Astrocyte (in vitro differentiated cells and primary cell): ENCODE measurements around the gene TBC1D9B. TPM values are rescaled to one million over a fixed set of nuclear protein-coding genes. Genes with fewer than 3 reads are reported as not detected.

Experiments used
- DNase-seq: peaks from one replicate; pipeline ENCODE4 v3.0.0-alpha.2; 2010; ENCODE audit warnings: low read depth
- FAIRE-seq: peaks from 2 replicates; lab custom pipeline; 2011; peaks lifted over from hg19 to GRCh38; lab: Jason Lieb, UNC
- H2AFZ ChIP-seq: 2 replicates; pipeline ENCODE4 v1.6.0; 2012; ENCODE audit warnings: low read depth, low read length, inconsistent platforms
- H3K27ac ChIP-seq: 2 replicates; pipeline ENCODE4 v1.5.1; 2011; ENCODE audit warnings: low read depth, low read length, inconsistent platforms
- H3K27me3 ChIP-seq: 2 replicates; pipeline ENCODE4 v1.6.0; 2011; ENCODE audit warnings: low read length, inconsistent platforms; ENCODE audit not compliant: insufficient read depth
- H3K36me3 ChIP-seq: 2 replicates; pipeline ENCODE4 v1.5.1; 2011; ENCODE audit warnings: low read length, inconsistent platforms; ENCODE audit not compliant: insufficient read depth
- H3K4me1 ChIP-seq: 2 replicates; pipeline ENCODE4 v1.5.1; 2011; ENCODE audit warnings: low read length, inconsistent platforms; ENCODE audit not compliant: insufficient read depth
- H3K4me2 ChIP-seq: 2 replicates; pipeline ENCODE4 v1.6.0; 2012; ENCODE audit warnings: low read length, inconsistent platforms
- H3K4me3 ChIP-seq: 2 replicates; pipeline ENCODE4 v1.5.1; 2011; ENCODE audit warnings: low read depth, mild to moderate bottlenecking, low read length, inconsistent platforms; ENCODE audit not compliant: insufficient read depth
- H3K79me2 ChIP-seq: 2 replicates; pipeline ENCODE4 v1.6.0; 2012; ENCODE audit warnings: mild to moderate bottlenecking, low read length, inconsistent platforms; ENCODE audit not compliant: insufficient read depth
- H3K9ac ChIP-seq: 2 replicates; pipeline ENCODE4 v1.6.0; 2012; ENCODE audit warnings: mild to moderate bottlenecking, low read length, inconsistent platforms
- H3K9me3 ChIP-seq: 2 replicates; pipeline ENCODE4 v1.5.1; 2012; ENCODE audit warnings: low read depth, mild to moderate bottlenecking, low read length, inconsistent platforms; ENCODE audit not compliant: insufficient read depth
- H4K20me1 ChIP-seq: 2 replicates; pipeline ENCODE4 v1.6.0; 2012; ENCODE audit warnings: low read length, inconsistent platforms; ENCODE audit not compliant: insufficient read depth
- H3K27ac Mint-ChIP-seq: one replicate; pipeline ENCODE4 v1.8.0; 2021; ENCODE audit warnings: mild to moderate bottlenecking, mixed read lengths; ENCODE audit not compliant: unreplicated experiment
- H3K27me3 Mint-ChIP-seq: one replicate; pipeline ENCODE4 v1.8.0; 2021; ENCODE audit warnings: low read depth, mixed read lengths; ENCODE audit not compliant: unreplicated experiment
- H3K36me3 Mint-ChIP-seq: one replicate; pipeline ENCODE4 v1.8.0; 2021; ENCODE audit warnings: low read depth, mixed read lengths; ENCODE audit not compliant: unreplicated experiment
- H3K4me1 Mint-ChIP-seq: one replicate; pipeline ENCODE4 v1.8.0; 2021; ENCODE audit warnings: low read depth, mixed read lengths; ENCODE audit not compliant: unreplicated experiment
- H3K4me3 Mint-ChIP-seq: one replicate; pipeline ENCODE4 v1.8.0; 2021; ENCODE audit warnings: mild to moderate bottlenecking, moderate library complexity, mixed read lengths; ENCODE audit not compliant: unreplicated experiment
- H3K9me3 Mint-ChIP-seq: one replicate; pipeline ENCODE4 v1.8.0; 2021; ENCODE audit warnings: mild to moderate bottlenecking, mixed read lengths; ENCODE audit not compliant: unreplicated experiment
- EZH2 ChIP-seq: IDR thresholded peaks from 2 replicates; pipeline ENCODE4 v1.6.1; 2012; ENCODE audit warnings: mild to moderate bottlenecking, low read length, inconsistent platforms; ENCODE audit not compliant: insufficient read depth
- total RNA-seq: library from RNA; stranded (reverse); gene quantifications from 2 replicates; pipeline ENCODE4 v1.2.1, GENCODE V29; 2021
- TF ChIP-seq, protein P1 (sequence below): IDR thresholded peaks from 2 replicates; pipeline ENCODE4 v1.5.1; 2011; ENCODE audit warnings: low read depth, mild to moderate bottlenecking, inconsistent platforms, low read length, moderate library complexity; ENCODE audit not compliant: insufficient read depth

The TBC1D9B gene
- total RNA-seq, 1 donor from 2014 or later: 89.9 TPM

DNA sequence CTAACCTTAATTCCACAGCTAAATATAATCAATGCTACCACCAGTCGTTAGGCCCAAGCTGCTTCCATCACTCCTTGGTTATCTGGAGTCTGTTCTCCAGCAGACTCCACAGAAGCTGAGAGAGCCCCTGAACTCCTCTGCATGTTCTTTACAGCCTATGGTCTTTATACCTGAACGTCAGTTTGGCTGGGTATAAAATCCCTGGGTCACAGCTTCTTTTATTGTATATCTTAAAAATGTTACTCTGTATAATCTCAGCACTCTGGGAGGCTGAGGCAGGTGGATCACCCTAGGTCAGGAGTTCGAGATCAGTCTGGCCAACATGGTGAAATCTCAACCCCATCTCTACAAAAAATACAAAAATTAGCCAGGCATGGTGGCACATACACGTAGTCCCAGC lies 25.4 kb downstream of the TBC1D9B start:
- Mint-ChIP-seq H3K4me1 (no peaks in the 10 kb centered on the region), H3K27me3 (no peaks in the 10 kb centered on the region), H3K36me3 (peaks cover 51% of the 10 kb centered on the region), H3K4me3 (no peak overlapping the region), H3K9me3 (peaks cover 12% of the 10 kb centered on the region), H3K27ac (no peak overlapping the region)
- TF ChIP-seq EZH2: no peak
- TF ChIP-seq, protein P1, sequence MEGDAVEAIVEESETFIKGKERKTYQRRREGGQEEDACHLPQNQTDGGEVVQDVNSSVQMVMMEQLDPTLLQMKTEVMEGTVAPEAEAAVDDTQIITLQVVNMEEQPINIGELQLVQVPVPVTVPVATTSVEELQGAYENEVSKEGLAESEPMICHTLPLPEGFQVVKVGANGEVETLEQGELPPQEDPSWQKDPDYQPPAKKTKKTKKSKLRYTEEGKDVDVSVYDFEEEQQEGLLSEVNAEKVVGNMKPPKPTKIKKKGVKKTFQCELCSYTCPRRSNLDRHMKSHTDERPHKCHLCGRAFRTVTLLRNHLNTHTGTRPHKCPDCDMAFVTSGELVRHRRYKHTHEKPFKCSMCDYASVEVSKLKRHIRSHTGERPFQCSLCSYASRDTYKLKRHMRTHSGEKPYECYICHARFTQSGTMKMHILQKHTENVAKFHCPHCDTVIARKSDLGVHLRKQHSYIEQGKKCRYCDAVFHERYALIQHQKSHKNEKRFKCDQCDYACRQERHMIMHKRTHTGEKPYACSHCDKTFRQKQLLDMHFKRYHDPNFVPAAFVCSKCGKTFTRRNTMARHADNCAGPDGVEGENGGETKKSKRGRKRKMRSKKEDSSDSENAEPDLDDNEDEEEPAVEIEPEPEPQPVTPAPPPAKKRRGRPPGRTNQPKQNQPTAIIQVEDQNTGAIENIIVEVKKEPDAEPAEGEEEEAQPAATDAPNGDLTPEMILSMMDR: no peak
- Histone ChIP-seq H2AFZ (no peak overlapping the region), H3K4me2 (no peak overlapping the region), H3K4me1 (no peaks in the 10 kb centered on the region), H3K9ac (no peak overlapping the region), H4K20me1 (peaks cover 4% of the 10 kb centered on the region), H3K36me3 (peaks cover 45% of the 10 kb centered on the region), H3K4me3 (no peak overlapping the region), H3K27me3 (no peaks in the 10 kb centered on the region), H3K9me3 (peaks cover 11% of the 10 kb centered on the region), H3K79me2 (no peaks in the 10 kb centered on the region), H3K27ac (no peak overlapping the region)
- DNase-seq (no peak), FAIRE-seq (no peak)

DNA sequence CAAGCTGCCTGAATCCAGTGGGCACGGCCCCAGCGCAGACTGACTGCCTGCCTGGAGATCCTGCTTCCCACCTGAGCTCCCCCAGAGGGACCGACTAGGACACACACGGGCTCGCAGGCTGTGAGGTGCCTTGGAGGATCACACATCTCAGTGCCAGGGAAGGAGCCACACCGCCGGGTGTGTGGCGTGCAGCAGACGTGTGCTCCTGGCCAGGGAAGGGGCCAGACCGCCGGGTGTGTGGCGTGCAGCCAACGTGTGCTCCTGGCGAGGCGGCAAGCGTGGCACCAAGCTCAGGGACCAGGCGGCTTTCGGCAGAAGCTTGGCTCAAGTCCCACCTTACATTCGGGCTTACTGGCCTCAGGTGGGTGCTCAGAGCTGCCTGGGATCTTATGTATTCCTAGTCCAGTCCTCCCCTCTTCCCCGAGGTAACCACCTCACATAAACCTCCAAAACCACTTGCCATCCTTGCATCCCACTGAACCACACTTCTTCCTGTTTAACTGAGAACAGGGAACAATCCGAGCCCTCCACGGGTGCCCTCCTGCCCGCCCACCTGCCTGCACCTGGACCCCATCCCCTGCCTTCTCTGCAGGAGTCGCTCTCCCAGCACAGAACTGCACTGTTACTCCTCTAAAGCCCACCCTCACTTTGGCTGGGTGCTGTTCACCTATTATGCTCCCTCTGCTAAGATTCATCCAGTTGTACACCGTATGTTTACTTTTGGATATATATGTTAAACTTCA lies 26.7 kb downstream of the TBC1D9B start:
- H3K9me3 ChIP-seq: peaks cover 11% of the 10 kb centered on the region
- no peak overlapping the region for H3K4me2 ChIP-seq
- H4K20me1 ChIP-seq: no peaks in the 10 kb centered on the region
- H3K4me3 ChIP-seq: no peak overlapping the region
- FAIRE-seq: no peak
- no peak for DNase-seq
- no peak overlapping the region for H2AFZ ChIP-seq
- H3K27ac ChIP-seq: no peak overlapping the region
- peaks cover 12% of the 10 kb centered on the region for H3K9me3 Mint-ChIP-seq
- no peak overlapping the region for H3K27ac Mint-ChIP-seq
- TF ChIP-seq, protein P1: no peak
- TF ChIP-seq EZH2: no peak
- H3K4me3 Mint-ChIP-seq: no peak overlapping the region
- peaks cover 34% of the 10 kb centered on the region for H3K36me3 ChIP-seq
- H3K27me3 ChIP-seq: no peaks in the 10 kb centered on the region
- H3K4me1 Mint-ChIP-seq: no peaks in the 10 kb centered on the region
- peaks cover 38% of the 10 kb centered on the region for H3K36me3 Mint-ChIP-seq
- no peaks in the 10 kb centered on the region for H3K79me2 ChIP-seq
- no peaks in the 10 kb centered on the region for H3K27me3 Mint-ChIP-seq
- H3K9ac ChIP-seq: no peak overlapping the region
- no peaks in the 10 kb centered on the region for H3K4me1 ChIP-seq

DNA sequence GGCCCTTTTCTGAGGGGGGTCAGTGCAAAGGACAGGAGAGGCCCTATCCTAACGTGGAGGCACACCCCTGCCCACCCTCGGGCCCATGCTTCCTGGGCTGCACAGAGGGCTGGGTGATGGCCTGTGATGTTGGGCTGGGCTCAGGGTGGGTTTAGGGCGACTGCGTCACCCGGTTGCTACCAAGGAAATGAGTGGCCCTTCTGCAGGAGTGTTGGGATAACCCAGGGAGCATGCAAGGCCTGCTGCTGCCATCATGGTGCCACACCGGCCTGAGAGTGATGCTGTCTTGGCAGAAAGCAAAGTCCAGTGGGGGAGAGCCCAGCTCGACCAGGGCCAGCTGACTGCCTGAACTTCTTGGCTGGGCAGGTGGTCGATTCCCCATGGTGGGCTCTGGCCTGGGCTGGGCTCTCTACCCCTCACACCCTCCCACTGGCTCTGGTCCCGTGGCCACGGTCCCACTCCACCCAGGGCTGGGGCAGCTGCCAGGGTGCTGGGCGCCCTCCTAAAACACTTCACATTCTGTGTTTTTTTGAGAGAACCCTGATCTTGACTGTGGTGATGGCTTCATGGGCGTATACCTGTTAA lies 27.5 kb downstream of the TBC1D9B start:
- Mint-ChIP-seq H3K27me3 (no peaks in the 10 kb centered on the region), H3K9me3 (peaks cover 10% of the 10 kb centered on the region), H3K36me3 (peaks cover 31% of the 10 kb centered on the region), H3K4me1 (no peaks in the 10 kb centered on the region), H3K27ac (no peak overlapping the region), H3K4me3 (no peak overlapping the region)
- Histone ChIP-seq H3K9me3 (peaks cover 11% of the 10 kb centered on the region), H3K9ac (no peak overlapping the region), H3K4me1 (no peaks in the 10 kb centered on the region), H2AFZ (no peak overlapping the region), H3K4me2 (no peak overlapping the region), H3K27ac (no peak overlapping the region), H3K79me2 (no peaks in the 10 kb centered on the region), H3K36me3 (peaks cover 36% of the 10 kb centered on the region), H3K27me3 (no peaks in the 10 kb centered on the region), H4K20me1 (no peaks in the 10 kb centered on the region), H3K4me3 (no peak overlapping the region)
- DNase-seq (no peak), FAIRE-seq (no peak)
- TF ChIP-seq, protein P1: no peak
- TF ChIP-seq EZH2: no peak
